PC-9 (cell line): Measurements from ENCODE around the gene SIRPD.
"Not testable (repeated sequence)": the region's sequence is repeated elsewhere in the genome, so short reads cannot be mapped to it uniquely, and the experiment has no call there.

Experiments
- EZH2 ChIP-seq: fragments of 200-600 bp; sonication (generic); IDR thresholded peaks from 2 replicates; pipeline ENCODE4 v1.8.0; 2017; ENCODE audit warnings: antibody characterized with exemption, low read depth
- TF ChIP-seq, protein P1 (sequence below): fragments of 200-600 bp; sonication (generic); conservative IDR thresholded peaks from 2 replicates; pipeline ENCODE4 v1.6.1; 2017; ENCODE audit warnings: mixed run types, antibody characterized with exemption, mild to moderate bottlenecking, moderate library complexity

DNA sequence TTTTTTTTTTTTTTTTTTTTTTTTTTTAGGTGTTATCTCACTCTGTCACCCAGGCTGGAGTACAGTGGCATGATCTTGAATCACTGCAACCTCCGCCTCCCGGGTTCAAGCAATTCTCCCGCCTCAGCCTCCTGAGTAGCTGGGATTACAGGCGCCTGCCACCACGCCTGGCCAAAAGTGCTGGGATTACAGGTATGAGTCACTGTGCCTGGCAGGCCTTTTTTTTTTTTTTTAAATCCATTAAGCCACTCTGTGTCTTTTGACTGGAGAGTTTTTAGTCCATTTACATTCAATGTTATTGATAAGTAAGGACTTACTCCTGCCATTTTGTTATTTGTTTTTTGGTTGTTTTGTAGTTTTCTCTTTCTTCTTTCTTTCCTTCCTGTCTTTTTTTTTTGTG lies 60.1 kb downstream of the SIRPD start:
- TF ChIP-seq EZH2, result not testable (repeated sequence)
- TF ChIP-seq, protein P1, sequence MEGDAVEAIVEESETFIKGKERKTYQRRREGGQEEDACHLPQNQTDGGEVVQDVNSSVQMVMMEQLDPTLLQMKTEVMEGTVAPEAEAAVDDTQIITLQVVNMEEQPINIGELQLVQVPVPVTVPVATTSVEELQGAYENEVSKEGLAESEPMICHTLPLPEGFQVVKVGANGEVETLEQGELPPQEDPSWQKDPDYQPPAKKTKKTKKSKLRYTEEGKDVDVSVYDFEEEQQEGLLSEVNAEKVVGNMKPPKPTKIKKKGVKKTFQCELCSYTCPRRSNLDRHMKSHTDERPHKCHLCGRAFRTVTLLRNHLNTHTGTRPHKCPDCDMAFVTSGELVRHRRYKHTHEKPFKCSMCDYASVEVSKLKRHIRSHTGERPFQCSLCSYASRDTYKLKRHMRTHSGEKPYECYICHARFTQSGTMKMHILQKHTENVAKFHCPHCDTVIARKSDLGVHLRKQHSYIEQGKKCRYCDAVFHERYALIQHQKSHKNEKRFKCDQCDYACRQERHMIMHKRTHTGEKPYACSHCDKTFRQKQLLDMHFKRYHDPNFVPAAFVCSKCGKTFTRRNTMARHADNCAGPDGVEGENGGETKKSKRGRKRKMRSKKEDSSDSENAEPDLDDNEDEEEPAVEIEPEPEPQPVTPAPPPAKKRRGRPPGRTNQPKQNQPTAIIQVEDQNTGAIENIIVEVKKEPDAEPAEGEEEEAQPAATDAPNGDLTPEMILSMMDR, result not testable (repeated sequence)
